Effector CD8-positive, alpha-beta T cell (primary cell): ENCODE measurements around the gene CREB3L1.

Experiments used
- DNase-seq: peaks from one replicate; lab custom pipeline; 2025; lab: John Stamatoyannopoulos, UW

The CREB3L1 gene

GRCh38 chr11:46345131-46345597 is 67.7 kb downstream of the CREB3L1 start:
- no peak for DNase-seq

- DNase-seq: no peak
Observed at GRCh38 chr11:46345881-46346484, 68.5 kb downstream of the CREB3L1 start.

GRCh38 chr11:46346886-46347636 is 69.6 kb downstream of the CREB3L1 start, which contains the start of gene DGKZ:
TSS of gene DGKZ (plus strand) at chr11:46347463. CDS start at chr11:46347660, 197 bp downstream.
- DNase-seq: peak; percentile 85

DNA sequence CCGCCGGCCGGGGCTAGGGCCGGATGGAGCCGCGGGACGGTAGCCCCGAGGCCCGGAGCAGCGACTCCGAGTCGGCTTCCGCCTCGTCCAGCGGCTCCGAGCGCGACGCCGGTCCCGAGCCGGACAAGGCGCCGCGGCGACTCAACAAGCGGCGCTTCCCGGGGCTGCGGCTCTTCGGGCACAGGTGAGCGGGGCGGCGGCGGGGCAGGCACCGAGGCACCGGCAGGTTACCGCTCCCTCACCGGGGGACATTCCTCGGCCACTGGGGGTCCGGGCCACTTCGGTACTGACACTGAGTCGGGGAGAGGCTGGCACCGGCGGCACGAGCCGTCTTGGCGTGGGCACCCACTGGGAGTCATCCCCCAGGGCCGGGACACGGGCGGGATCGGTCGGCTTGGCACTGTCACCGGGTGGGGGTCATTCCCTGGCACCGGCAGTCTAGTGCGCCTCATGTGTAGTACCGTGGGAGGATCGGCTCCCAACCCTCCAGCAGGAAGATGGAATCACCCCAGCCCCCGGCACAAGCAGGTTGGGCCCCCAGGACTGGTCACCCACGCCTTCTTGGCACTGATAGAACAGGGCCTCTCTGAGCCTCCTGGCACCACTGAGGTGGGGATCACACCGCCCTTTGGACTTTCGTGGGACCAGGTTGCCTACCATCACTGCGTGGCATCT is 70.3 kb downstream of the CREB3L1 start:
- DNase-seq: no peak

- DNase-seq: peak; percentile 21
Observed at GRCh38 chr11:46348566-46349401, 71.3 kb downstream of the CREB3L1 start.

DNA sequence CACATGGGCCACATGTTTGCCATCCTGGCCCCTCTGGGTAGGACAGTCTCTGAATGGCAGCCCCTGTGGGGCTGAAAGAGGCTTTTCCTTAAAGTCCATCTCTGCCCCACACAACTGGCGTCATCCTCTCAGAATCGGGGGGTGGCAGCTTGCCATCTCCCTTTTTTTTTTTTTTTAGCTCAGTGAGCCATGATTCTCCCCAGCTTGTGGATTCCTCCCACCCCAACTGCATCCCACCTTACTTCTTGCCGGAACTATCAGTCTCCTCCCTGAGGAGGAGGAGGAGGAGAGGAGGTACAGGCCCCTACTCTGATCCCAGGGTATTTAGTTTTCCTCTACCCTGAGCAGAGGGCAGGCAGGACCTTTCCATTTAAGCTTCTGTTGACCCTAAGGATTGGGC is 73.2 kb downstream of the CREB3L1 start:
- no peak for DNase-seq

DNA sequence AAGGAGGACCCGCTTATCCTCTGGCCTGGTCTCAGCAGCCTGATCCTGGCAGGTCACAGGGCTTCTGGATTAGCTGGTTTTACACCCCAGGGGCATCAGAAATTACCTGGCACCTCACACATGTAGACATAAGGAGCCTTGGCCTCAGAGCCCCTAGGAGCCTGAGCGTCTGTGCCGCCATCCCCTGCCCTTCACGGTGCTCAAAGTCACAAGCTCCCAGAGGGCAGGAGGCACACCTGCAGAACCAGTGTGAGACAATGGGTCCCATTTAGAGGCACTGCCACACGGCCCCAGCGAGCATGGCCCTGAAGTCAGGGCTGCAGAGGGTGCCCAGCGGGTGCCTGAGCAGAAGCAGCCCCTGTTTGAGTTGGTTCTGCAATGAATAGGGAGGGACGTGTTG is 73.7 kb downstream of the CREB3L1 start:
- DNase-seq: no peak

DNA sequence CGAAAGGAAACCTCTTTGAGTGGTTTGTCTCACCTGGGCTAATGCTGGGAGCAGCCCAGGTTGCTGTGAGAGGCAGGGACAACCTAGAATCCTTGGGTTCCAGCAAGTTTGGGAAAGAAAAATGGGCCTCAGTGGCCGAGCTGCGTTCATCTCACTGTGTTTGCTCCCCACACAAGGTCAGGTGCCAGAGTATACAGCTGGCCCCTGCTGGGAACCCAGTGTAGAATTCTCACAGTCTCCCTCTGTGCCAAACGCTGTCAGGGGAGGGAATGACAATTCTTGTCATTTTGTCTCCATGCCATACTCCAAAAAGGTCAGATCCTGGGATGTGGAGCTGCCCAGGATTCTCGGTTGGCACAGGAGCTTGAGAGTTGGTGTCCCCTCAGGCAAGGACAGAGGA is 74.1 kb downstream of the CREB3L1 start:
- DNase-seq: no peak

DNA sequence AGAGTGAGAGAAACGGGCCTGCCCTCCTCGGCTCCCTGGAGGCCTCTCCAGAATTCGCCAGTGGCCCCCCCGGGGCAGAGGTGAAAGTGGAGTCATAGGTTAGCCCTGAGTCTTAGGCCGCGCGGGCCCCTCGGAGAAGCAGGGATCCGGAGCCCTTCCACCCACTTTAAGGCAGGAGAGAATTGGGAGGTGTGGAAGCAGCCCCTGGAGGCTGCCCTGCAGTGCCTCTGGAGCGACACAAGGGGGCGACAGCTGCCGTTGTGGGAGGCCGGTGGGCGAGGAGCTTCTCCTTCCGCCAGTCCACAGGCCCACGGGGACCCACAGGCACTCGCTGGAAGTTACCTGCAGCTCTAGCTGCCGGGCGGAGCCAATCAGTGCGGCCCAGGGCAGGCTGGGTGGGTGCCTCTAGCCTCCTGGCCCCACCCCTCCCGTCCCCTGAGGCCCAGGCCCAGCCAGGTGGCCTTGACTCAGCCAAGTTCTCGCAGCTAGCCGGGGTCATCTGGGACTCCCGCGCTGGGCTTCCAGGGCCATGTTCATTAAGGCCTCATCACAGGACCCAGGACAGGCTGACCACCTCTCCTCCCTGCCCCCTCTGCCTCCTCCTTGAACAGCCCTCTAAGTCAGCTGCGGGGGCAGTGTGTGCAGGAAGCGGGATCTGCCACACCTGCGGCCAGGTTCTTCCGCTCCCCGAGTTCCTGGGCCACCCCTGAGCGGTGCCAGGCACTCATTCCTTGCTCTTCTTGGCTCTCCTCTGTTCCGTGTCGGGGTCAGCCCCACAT is 74.8 kb downstream of the CREB3L1 start:
- peak; percentile 75 for DNase-seq

DNA sequence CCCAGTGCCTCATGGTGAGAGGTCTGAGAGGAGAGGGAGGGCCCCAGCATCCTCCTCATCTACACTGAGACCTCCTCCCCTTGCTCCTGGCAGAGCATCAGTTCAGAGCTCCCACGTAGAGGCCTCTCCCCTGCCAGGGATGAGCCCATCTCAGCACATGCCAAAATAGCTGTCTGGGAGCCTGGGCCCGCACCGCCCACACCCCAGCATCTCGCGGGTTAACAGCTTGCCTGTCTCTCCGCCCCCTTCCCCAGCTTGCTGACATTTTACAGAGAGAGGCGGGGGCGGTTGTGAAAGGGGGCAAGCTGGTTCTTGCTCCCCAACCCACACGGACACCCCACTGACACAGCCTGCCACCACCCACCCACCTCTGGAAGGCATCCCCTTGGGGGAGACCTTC is 76.2 kb downstream of the CREB3L1 start:
- DNase-seq: no peak

GRCh38 chr11:46356924-46357482 is 79.5 kb downstream of the CREB3L1 start:
- no peak for DNase-seq

DNA sequence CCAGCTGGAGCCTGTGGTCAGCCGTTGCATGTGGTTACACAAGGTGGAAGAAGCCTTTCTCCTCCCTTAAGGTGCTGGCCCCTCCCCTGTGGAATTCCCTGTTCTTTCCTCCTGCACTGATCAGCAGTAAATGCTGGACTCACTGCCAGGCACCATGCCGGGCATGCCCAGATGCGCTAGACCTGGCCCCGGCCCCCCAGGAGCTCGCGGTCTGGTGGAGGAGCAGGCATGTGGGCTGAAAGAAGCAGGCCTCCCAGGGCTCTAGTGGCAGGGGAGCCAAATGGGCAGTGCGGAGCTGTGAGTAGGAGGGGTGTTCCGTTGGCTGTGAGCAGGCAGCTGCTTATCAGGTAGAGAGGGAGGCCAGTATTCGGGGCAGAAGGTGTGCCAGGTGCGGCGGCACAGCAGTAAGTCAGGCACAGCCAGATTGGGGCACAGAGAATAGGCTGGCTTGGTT is 80.0 kb downstream of the CREB3L1 start:
- DNase-seq: no peak

DNA sequence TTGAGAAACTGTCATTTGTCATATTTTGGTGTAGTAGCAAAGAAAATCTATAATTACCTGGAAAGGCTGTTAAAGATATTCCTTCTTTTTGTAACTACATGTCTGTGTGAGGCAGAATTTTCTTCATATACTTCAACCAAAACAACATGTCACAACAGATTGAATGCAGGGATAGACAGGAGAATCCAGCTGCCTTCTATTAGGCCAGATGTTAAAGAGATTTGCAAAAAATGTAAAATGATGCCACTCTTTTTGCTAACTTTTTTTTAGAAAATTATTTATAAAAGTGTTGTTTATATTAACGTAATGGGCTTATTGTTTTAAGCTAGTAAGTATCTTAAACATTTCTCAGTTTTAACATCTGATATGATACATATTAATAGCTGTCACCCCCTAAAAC is 82.5 kb downstream of the CREB3L1 start:
- DNase-seq: no peak

- DNase-seq: no peak
Observed at GRCh38 chr11:46360878-46361277, 83.4 kb downstream of the CREB3L1 start.

DNA sequence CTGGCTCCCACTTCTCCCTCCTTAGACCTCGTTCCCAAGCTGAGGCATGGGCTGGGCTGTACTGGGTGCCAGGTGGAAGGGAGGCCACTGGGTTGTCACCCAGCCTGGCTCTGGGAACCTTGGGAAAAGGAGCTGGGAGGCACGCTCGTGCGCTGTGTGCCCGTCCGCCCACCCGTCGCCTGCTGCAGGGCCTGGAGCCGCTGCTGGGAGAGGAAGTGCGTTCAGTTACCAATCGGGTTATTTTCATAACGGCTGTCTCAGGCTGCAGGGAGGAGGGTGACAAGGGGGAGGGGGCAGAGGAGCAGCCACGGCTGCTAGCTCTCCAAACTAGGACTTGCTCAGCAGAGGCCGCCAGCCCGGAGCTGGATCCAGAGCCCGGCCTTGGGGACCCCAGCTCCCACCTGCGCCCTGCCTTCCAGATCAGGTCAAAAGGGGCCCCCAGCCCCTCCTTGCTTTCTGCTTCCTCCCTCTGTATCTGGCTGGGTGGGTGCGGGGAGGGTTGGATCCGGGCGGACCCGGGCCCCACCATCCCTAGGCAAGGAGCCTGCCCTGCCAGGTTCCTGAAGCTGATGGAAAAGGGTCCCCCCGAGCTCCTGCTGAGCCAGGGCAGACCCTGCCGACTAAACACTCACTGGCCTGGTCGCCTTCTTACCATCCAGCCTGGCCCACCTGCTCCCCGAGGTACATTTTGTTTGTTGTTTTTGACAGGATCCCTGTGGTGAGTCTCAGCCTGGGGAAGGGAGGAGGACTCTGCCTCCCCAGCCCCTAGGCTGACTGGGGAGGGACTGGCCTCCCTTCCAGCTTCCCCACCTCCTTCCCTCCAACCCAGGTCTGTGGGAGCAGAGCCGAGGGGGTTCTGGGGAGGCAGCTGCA is 84.1 kb downstream of the CREB3L1 start:
- peak; percentile 33 for DNase-seq

- DNase-seq: no peak
Observed at GRCh38 chr11:46362156-46363030, 84.9 kb downstream of the CREB3L1 start.

DNA sequence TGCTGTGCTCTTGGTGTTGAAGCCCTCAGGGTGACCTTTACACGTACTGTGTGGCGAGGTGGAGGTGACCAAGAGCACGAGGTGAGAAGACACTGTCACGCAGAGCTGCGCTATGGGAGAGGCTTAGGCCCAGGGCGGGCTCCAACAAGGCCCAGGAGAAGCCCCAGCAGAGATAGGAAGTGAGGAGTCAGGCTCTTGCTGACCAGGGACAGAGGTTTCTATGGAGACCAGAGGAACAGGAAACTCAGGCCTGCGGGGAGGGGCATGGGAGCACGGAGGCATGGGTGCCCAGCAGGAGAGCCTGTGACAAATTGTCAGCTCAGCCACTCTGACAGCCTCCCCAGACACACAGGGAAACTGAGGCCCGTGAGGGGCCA is 85.6 kb downstream of the CREB3L1 start:
- DNase-seq: no peak

- no peak for DNase-seq
Observed at GRCh38 chr11:46363455-46364005, 86.1 kb downstream of the CREB3L1 start.
